ENCODE data around the gene OXTR.

OXTR gene

GRCh38 chr3:8769088-8769822 is at the start of gene OXTR:
Gene OXTR (minus strand): TSS chr3:8769613. CDS start chr3:8768187, 1,426 bp downstream.
- peak; percentile 22 for DNase-seq

- no peak for DNase-seq
These were observed 48.1 kb upstream of the OXTR start for GRCh38 chr3:8817486-8817885.

GRCh38 chr3:8816106-8816505 is 46.7 kb upstream of the OXTR start:
- DNase-seq = no peak

GRCh38 chr3:8813411-8813810 is 44.0 kb upstream of the OXTR start:
- no peak for DNase-seq

- DNase-seq = no peak
These were observed 41.1 kb upstream of the OXTR start for GRCh38 chr3:8810561-8810960.

GRCh38 chr3:8805774-8806173 is 36.4 kb upstream of the OXTR start:
- DNase-seq = no peak

GRCh38 chr3:8802256-8802655 is 32.8 kb upstream of the OXTR start:
- DNase-seq = no peak

GRCh38 chr3:8800016-8800415 is 30.6 kb upstream of the OXTR start:
- no peak for DNase-seq

GRCh38 chr3:8794247-8794646 is 24.8 kb upstream of the OXTR start:
- DNase-seq = no peak

- no peak for DNase-seq
These were observed 23.8 kb upstream of the OXTR start for GRCh38 chr3:8793242-8793641.

- DNase-seq = no peak
These were observed 21.1 kb upstream of the OXTR start for GRCh38 chr3:8790529-8790928.

GRCh38 chr3:8784676-8785435 is 15.4 kb upstream of the OXTR start:
- DNase-seq = no peak

- no peak for DNase-seq
These were observed 10.9 kb upstream of the OXTR start for GRCh38 chr3:8780279-8780678.

GRCh38 chr3:8778475-8778874 is 9.1 kb upstream of the OXTR start:
- no peak for DNase-seq

GRCh38 chr3:8777978-8778267 is 8.5 kb upstream of the OXTR start:
- no peak for DNase-seq

GRCh38 chr3:8777201-8777977 is 8.0 kb upstream of the OXTR start:
- no peak for DNase-seq

- DNase-seq = no peak
These were observed 7.0 kb upstream of the OXTR start for GRCh38 chr3:8776406-8776805.

GRCh38 chr3:8775602-8776001 is 6.2 kb upstream of the OXTR start:
- DNase-seq = no peak

- DNase-seq = no peak
These were observed 5.8 kb upstream of the OXTR start for GRCh38 chr3:8775181-8775580.

GRCh38 chr3:8773941-8774542 is 4.6 kb upstream of the OXTR start:
- DNase-seq = no peak

- no peak for DNase-seq
These were observed 887 bp downstream of the OXTR start for GRCh38 chr3:8768364-8769087.

- no peak for DNase-seq
These were observed 1.6 kb downstream of the OXTR start for GRCh38 chr3:8767667-8768363.

Data from activated effector memory CD4-positive, alpha-beta T cell treated with Interleukin-2 at 50 U/mL for 16 hours (primary cell).